Vagina (tissue), 2 donors: ENCODE measurements around the gene USP12. TPM values are rescaled to one million over a fixed set of nuclear protein-coding genes. Genes with fewer than 3 reads are reported as not detected.

Experiments used
- DNase-seq, 2 donors: peaks; one replicate each; pipeline ENCODE4 v3.0.0-alpha.2; 2017; ENCODE audit errors: extremely low spot score in 2 of 2
- H3K27ac ChIP-seq: fragments of 200-600 bp; sonication (generic); one replicate; pipeline ENCODE4 v1.5.1; 2019
- H3K27me3 ChIP-seq: fragments of 200-600 bp; sonication (generic); one replicate; pipeline ENCODE4 v1.5.1; 2019
- H3K36me3 ChIP-seq, 2 donors: fragments of 200-600 bp; sonication (generic); one replicate each; pipeline ENCODE4 v1.5.1; 2017 to 2019
- H3K4me1 ChIP-seq: fragments of 200-600 bp; sonication (generic); one replicate; pipeline ENCODE4 v1.5.1; 2019
- H3K4me3 ChIP-seq, 2 donors: fragments of 200-600 bp; sonication (generic); 1 replicate in 1 of 2; 2 replicates in 1 of 2; pipeline ENCODE4 v1.5.1; 2016 to 2019
- H3K9me3 ChIP-seq: fragments of 200-600 bp; sonication (generic); one replicate; pipeline ENCODE4 v1.5.1; 2019
- CTCF ChIP-seq, 3 experiments: fragments of 450-650 bp in 2 of 3; fragments of 200-600 bp in 1 of 3; sonication (generic) in 1 of 3; IDR thresholded peaks; one replicate each; pipeline ENCODE4 v1.5.1; 2017 to 2019; ENCODE audit warnings: antibody characterized with exemption in 3 of 3, mild to moderate bottlenecking in 2 of 3, moderate library complexity in 2 of 3
- POLR2A ChIP-seq, 2 donors: fragments of 450-650 bp; IDR thresholded peaks; one replicate each; pipeline ENCODE4 v1.6.1; 2017; ENCODE audit warnings: antibody characterized with exemption in 2 of 2, mild to moderate bottlenecking in 2 of 2, moderate library complexity in 2 of 2
- POLR2AphosphoS5 ChIP-seq, 2 donors: sonication (generic); formaldehyde crosslinking; IDR thresholded peaks; one replicate each; pipeline ENCODE4 v1.9.0; 2017; ENCODE audit warnings: antibody characterized with exemption in 2 of 2, mild to moderate bottlenecking in 2 of 2, low read depth in 1 of 2; ENCODE audit not compliant: insufficient read depth in 1 of 2
- intact Hi-C: fragments of 100-400 bp; cut with DNase I; formaldehyde crosslinking; loops from one replicate; pipeline ENCODE4 v1.15.1; 2023
- total RNA-seq: library from RNA; depleted of rRNA; stranded (reverse); fragments of >200 nt; gene quantifications from one replicate; pipeline ENCODE4 v1.2.3, GENCODE V29; 2016

USP12 gene
- total RNA-seq, 1 donor from 2014 or later, result 20.9 TPM

- Histone ChIP-seq H3K4me3 (no peak overlapping the region), H3K9me3 (no peaks in the 10 kb centered on the region), H3K4me1 (peaks cover 9% of the 10 kb centered on the region), H3K36me3 (no peaks in the 10 kb centered on the region), H3K27ac (no peak overlapping the region), H3K27me3 (no peaks in the 10 kb centered on the region)
- TF ChIP-seq POLR2A (IDR thresholded peaks at IDR 0.05), result no peak
- no peak for TF ChIP-seq CTCF (IDR thresholded peaks at IDR 0.05)
- no peak for TF ChIP-seq POLR2AphosphoS5 (IDR thresholded peaks at IDR 0.05; ENCODE audit: insufficient read depth in 1 of 2, low read depth in 1 of 2)
- intact Hi-C loops, result no loop called here
- DNase-seq, result no peak
Measured at GRCh38 chr13:27140060-27140459, 31.6 kb downstream of the USP12 start.

- DNase-seq, result no peak
- Histone ChIP-seq H3K36me3 (no peaks in the 10 kb centered on the region), H3K4me1 (peaks cover 6% of the 10 kb centered on the region), H3K9me3 (no peaks in the 10 kb centered on the region), H3K4me3 (no peak overlapping the region), H3K27me3 (no peaks in the 10 kb centered on the region), H3K27ac (no peak overlapping the region)
- TF ChIP-seq POLR2A (IDR thresholded peaks at IDR 0.05), result no peak
- no peak for TF ChIP-seq CTCF (IDR thresholded peaks at IDR 0.05)
- no peak for TF ChIP-seq POLR2AphosphoS5 (IDR thresholded peaks at IDR 0.05; ENCODE audit: insufficient read depth in 1 of 2, low read depth in 1 of 2)
- intact Hi-C loops, result no loop called here
Measured at GRCh38 chr13:27139565-27139964, 32.0 kb downstream of the USP12 start.

- DNase-seq, result no peak
- Histone ChIP-seq H3K27me3 (no peaks in the 10 kb centered on the region), H3K9me3 (no peaks in the 10 kb centered on the region), H3K4me3 (no peak overlapping the region), H3K36me3 (no peaks in the 10 kb centered on the region), H3K27ac (no peak overlapping the region), H3K4me1 (peaks cover 6% of the 10 kb centered on the region)
- intact Hi-C loops, result no loop called here
- TF ChIP-seq CTCF (IDR thresholded peaks at IDR 0.05), result no peak
- no peak for TF ChIP-seq POLR2A (IDR thresholded peaks at IDR 0.05)
- no peak for TF ChIP-seq POLR2AphosphoS5 (IDR thresholded peaks at IDR 0.05; ENCODE audit: insufficient read depth in 1 of 2, low read depth in 1 of 2)
Measured at GRCh38 chr13:27138457-27139093, 33.0 kb downstream of the USP12 start.

- no peak overlapping the region for H3K27ac ChIP-seq
Measured at GRCh38 chr13:27137759-27138158, 33.9 kb downstream of the USP12 start.

More at GRCh38 chr13:27137759-27138158, 33.9 kb downstream of the USP12 start:
- intact Hi-C loops, result no loop called here
- no peaks in the 10 kb centered on the region for H3K36me3 ChIP-seq
- no peaks in the 10 kb centered on the region for H3K27me3 ChIP-seq
- DNase-seq, result no peak
- no peak overlapping the region for H3K4me3 ChIP-seq
- TF ChIP-seq CTCF (IDR thresholded peaks at IDR 0.05) (no peak), POLR2A (IDR thresholded peaks at IDR 0.05) (no peak), POLR2AphosphoS5 (IDR thresholded peaks at IDR 0.05; ENCODE audit: insufficient read depth in 1 of 2, low read depth in 1 of 2) (no peak)
- no peaks in the 10 kb centered on the region for H3K9me3 ChIP-seq
- H3K4me1 ChIP-seq, result peaks cover 13% of the 10 kb centered on the region
